H1 (cell line): ENCODE measurements around the gene ADGRB3. TPM values are rescaled to one million over a fixed set of nuclear protein-coding genes. Genes with fewer than 3 reads are reported as not detected.

Source experiments
- CTCF ChIA-PET: fragments of 300-600 bp; sonication (Branson Sonifier 250); formaldehyde crosslinking; loops from one replicate; lab custom pipeline; 2021; ENCODE audit not compliant: partially characterized antibody; lab: Charles Lee
- POLR2A ChIA-PET: fragments of 300-600 bp; sonication (Branson Sonifier 250); formaldehyde crosslinking; loops from one replicate; lab custom pipeline; 2021; ENCODE audit warnings: inconsistent platforms; ENCODE audit not compliant: partially characterized antibody; lab: Charles Lee
- DNase-seq, 2 experiments: peaks; one replicate each; pipeline versions ENCODE4 v3.0.0 to v3.0.0-alpha.2; 2010 to 2022; ENCODE audit warnings: low spot score in 2 of 2, low read depth in 1 of 2, mixed read lengths in 1 of 2
- FAIRE-seq: peaks from 2 replicates; lab custom pipeline; 2011; peaks lifted over from hg19 to GRCh38; lab: Jason Lieb, UNC
- H2AFZ ChIP-seq: 2 replicates; pipeline ENCODE4 v1.8.1; 2012; ENCODE audit warnings: low read length, inconsistent platforms
- H2AK5ac ChIP-seq: 2 replicates; pipeline ENCODE4 v1.6.1; 2013; ENCODE audit warnings: low read depth, low read length
- H2BK120ac ChIP-seq: replicated peaks from 2 replicates; pipeline ENCODE3; 2013; ENCODE audit warnings: low read depth, low read length, inconsistent platforms
- H2BK12ac ChIP-seq: 2 replicates; pipeline ENCODE4 v1.6.1; 2013; ENCODE audit warnings: low read depth, low read length
- H2BK15ac ChIP-seq: 2 replicates; pipeline ENCODE4 v1.6.1; 2013; ENCODE audit warnings: low read length
- H2BK20ac ChIP-seq: 2 replicates; pipeline ENCODE4 v1.6.1; 2013; ENCODE audit warnings: low read length
- H2BK5ac ChIP-seq: 2 replicates; pipeline ENCODE4 v1.6.1; 2013; ENCODE audit warnings: low read depth, low read length
- H3K14ac ChIP-seq: 2 replicates; pipeline ENCODE4 v1.6.1; 2013; ENCODE audit warnings: inconsistent platforms; ENCODE audit not compliant: insufficient read length
- H3K18ac ChIP-seq: 2 replicates; pipeline ENCODE4 v1.6.1; 2013; ENCODE audit warnings: low read length; ENCODE audit errors: extremely low read depth
- H3K23ac ChIP-seq: 2 replicates; pipeline ENCODE4 v1.6.1; 2013; ENCODE audit warnings: inconsistent platforms; ENCODE audit not compliant: insufficient read length
- H3K23me2 ChIP-seq: 2 replicates; pipeline ENCODE4 v1.6.1; 2013; ENCODE audit warnings: low read depth, low read length
- H3K27ac ChIP-seq: 2 replicates; pipeline ENCODE4 v1.6.1; 2011; ENCODE audit warnings: low read depth, low read length, inconsistent platforms
- H3K27me3 ChIP-seq, 4 experiments: replicated peaks in 1 of 4; 1 replicate in 1 of 4; 2 replicates in 3 of 4; pipeline versions ENCODE4 v1.6.1 to v1.8.1; 2011 to 2013; ENCODE audit warnings: low read length in 3 of 4, mild to moderate bottlenecking in 3 of 4, inconsistent platforms in 2 of 4, mixed read lengths in 2 of 4, moderate library complexity in 1 of 4; ENCODE audit not compliant: control insufficient read depth in 3 of 4, insufficient read depth in 3 of 4; ENCODE audit errors: extremely low read depth in 1 of 4
- H3K36me3 ChIP-seq, 4 experiments: 2 replicates each; pipeline versions ENCODE4 v1.6.1 to v1.8.1; 2011 to 2013; ENCODE audit warnings: mild to moderate bottlenecking in 4 of 4, low read length in 3 of 4, moderate library complexity in 2 of 4, control low read depth in 1 of 4, inconsistent platforms in 1 of 4; ENCODE audit not compliant: insufficient read depth in 4 of 4, control insufficient read depth in 2 of 4
- H3K4ac ChIP-seq: replicated peaks from 2 replicates; pipeline ENCODE3; 2013; ENCODE audit warnings: low read length, low read depth, mixed read lengths, inconsistent platforms; ENCODE audit not compliant: insufficient read length
- H3K4me1 ChIP-seq, 4 experiments: replicated peaks in 1 of 4; 1 replicate in 1 of 4; 2 replicates in 3 of 4; pipeline versions ENCODE4 v1.6.1 to v1.8.1; 2011 to 2013; ENCODE audit warnings: low read length in 3 of 4, inconsistent platforms in 2 of 4, mixed read lengths in 1 of 4; ENCODE audit not compliant: insufficient read depth in 4 of 4, control insufficient read depth in 3 of 4
- H3K4me2 ChIP-seq, 2 experiments: 2 replicates each; pipeline versions ENCODE4 v1.6.1 to v1.8.1; 2011 to 2013; ENCODE audit warnings: low read depth in 2 of 2, low read length in 2 of 2, control low read depth in 1 of 2, inconsistent platforms in 1 of 2, mild to moderate bottlenecking in 1 of 2; ENCODE audit not compliant: insufficient read depth in 1 of 2
- H3K4me3 ChIP-seq, 4 experiments: fragments of 200-600, 300-600 bp in 1 of 4; sonication (generic), shearing (Covaris generic), sonication (Bioruptor Twin) in 1 of 4; 2 replicates each; pipeline versions ENCODE4 v1.5.1 to v1.8.1; 2011 to 2016; ENCODE audit warnings: low read length in 4 of 4, low read depth in 3 of 4, control low read depth in 2 of 4, inconsistent platforms in 2 of 4, mild to moderate bottlenecking in 2 of 4, mixed read lengths in 1 of 4, moderate library complexity in 1 of 4; ENCODE audit not compliant: insufficient read depth in 2 of 4; ENCODE audit errors: extremely low read depth in 1 of 4
- H3K56ac ChIP-seq: replicated peaks from 2 replicates; pipeline ENCODE3; 2013; ENCODE audit warnings: low read depth, mild to moderate bottlenecking, mixed read lengths, low read length, inconsistent platforms; ENCODE audit not compliant: insufficient read length
- H3K79me1 ChIP-seq: 2 replicates; pipeline ENCODE4 v1.6.1; 2013; ENCODE audit warnings: low read depth, low read length, control low read depth
- H3K79me2 ChIP-seq, 2 experiments: 2 replicates each; pipeline versions ENCODE4 v1.6.1 to v1.8.1; 2012 to 2013; ENCODE audit warnings: low read length in 2 of 2, mild to moderate bottlenecking in 2 of 2, inconsistent platforms in 1 of 2; ENCODE audit not compliant: insufficient read depth in 2 of 2, control insufficient read depth in 1 of 2
- H3K9ac ChIP-seq, 4 experiments: replicated peaks in 1 of 4; 1 replicate in 1 of 4; 2 replicates in 3 of 4; pipeline versions ENCODE4 v1.6.1 to v1.8.1; 2011 to 2013; ENCODE audit warnings: low read depth in 3 of 4, low read length in 3 of 4, control low read depth in 2 of 4, mild to moderate bottlenecking in 2 of 4, moderate library complexity in 2 of 4, inconsistent platforms in 1 of 4; ENCODE audit errors: extremely low read depth in 1 of 4
- H3K9me3 ChIP-seq, 2 experiments: 2 replicates each; pipeline versions ENCODE4 v1.6.1 to v1.8.1; 2012 to 2013; ENCODE audit warnings: mild to moderate bottlenecking in 2 of 2, moderate library complexity in 2 of 2, control low read depth in 1 of 2, inconsistent platforms in 1 of 2, low read depth in 1 of 2, low read length in 1 of 2, mixed read lengths in 1 of 2; ENCODE audit not compliant: insufficient read depth in 2 of 2
- H4K20me1 ChIP-seq, 2 experiments: replicated peaks in 1 of 2; 2 replicates each; pipeline versions ENCODE3 to v1.8.1; 2011 to 2013; ENCODE audit warnings: inconsistent platforms in 2 of 2, low read length in 2 of 2, mild to moderate bottlenecking in 1 of 2; ENCODE audit not compliant: insufficient read depth in 2 of 2, control insufficient read depth in 1 of 2
- H4K5ac ChIP-seq: 2 replicates; pipeline ENCODE4 v1.6.1; 2013; ENCODE audit warnings: low read length, low read depth, mixed read lengths, inconsistent platforms; ENCODE audit not compliant: insufficient read length
- H4K8ac ChIP-seq: 2 replicates; pipeline ENCODE4 v1.8.0; 2013; ENCODE audit warnings: mild to moderate bottlenecking, moderate library complexity, low read length, inconsistent platforms; ENCODE audit not compliant: insufficient read depth; ENCODE audit errors: extremely low read depth
- H4K91ac ChIP-seq: replicated peaks from 2 replicates; pipeline ENCODE3; 2013; ENCODE audit warnings: low read length, mixed read lengths, inconsistent platforms; ENCODE audit not compliant: insufficient read length
- ASH2L ChIP-seq: fragments of 200-600, 300-600 bp; sonication (generic); IDR thresholded peaks from one replicate; pipeline ENCODE4 v1.7.1; 2017; ENCODE audit warnings: low read length
- ATF3 ChIP-seq: IDR thresholded peaks from 2 replicates; pipeline ENCODE4 v1.6.1; 2011; ENCODE audit warnings: low read depth, mild to moderate bottlenecking, low read length; ENCODE audit not compliant: insufficient read depth
- BACH1 ChIP-seq: IDR thresholded peaks from 2 replicates; pipeline ENCODE4 v1.6.1; 2012; ENCODE audit warnings: low read length, improper control_type of control experiment
- CBX5 ChIP-seq: fragments of 300-800, 300-1000 bp; sonication (generic); IDR thresholded peaks from 2 replicates; pipeline ENCODE4 v1.7.1; 2016; ENCODE audit warnings: antibody characterized with exemption, low read length, low read depth
- CREB1 ChIP-seq: IDR thresholded peaks from 2 replicates; pipeline ENCODE4 v1.6.1; 2012; ENCODE audit warnings: inconsistent platforms
- EP300 ChIP-seq, 2 experiments: IDR thresholded peaks; 1 replicate in 1 of 2; 2 replicates in 1 of 2; pipeline ENCODE4 v1.6.1; 2011 to 2012; ENCODE audit warnings: low read depth in 2 of 2, low read length in 2 of 2, mild to moderate bottlenecking in 2 of 2, borderline replicate concordance in 1 of 2, inconsistent platforms in 1 of 2, moderate library complexity in 1 of 2
- EZH2 ChIP-seq: fragments of 200-600 bp; sonication (generic); IDR thresholded peaks from 2 replicates; pipeline ENCODE4 v1.7.1; 2012; ENCODE audit warnings: low read depth, mild to moderate bottlenecking, moderate library complexity, low read length, inconsistent platforms; ENCODE audit not compliant: severe bottlenecking
- HDAC2 ChIP-seq, 2 experiments: fragments of 300-600 bp in 1 of 2; sonication (generic) in 1 of 2; IDR thresholded peaks; 2 replicates each; pipeline ENCODE4 v1.6.1; 2011 to 2012; ENCODE audit warnings: low read depth in 2 of 2, low read length in 2 of 2, mild to moderate bottlenecking in 2 of 2, moderate library complexity in 2 of 2, borderline replicate concordance in 1 of 2, inconsistent platforms in 1 of 2
- KDM5A ChIP-seq: fragments of 200-600 bp; IDR thresholded peaks from 2 replicates; pipeline ENCODE4 v1.7.1; 2012; ENCODE audit warnings: mild to moderate bottlenecking, low read length, inconsistent platforms, mixed read lengths
- PHF8 ChIP-seq: fragments of 200-600 bp; sonication (generic); conservative IDR thresholded peaks from 2 replicates; pipeline ENCODE4 v1.7.1; 2012; ENCODE audit warnings: low read depth, mild to moderate bottlenecking, inconsistent platforms, low read length, moderate library complexity
- RAD21 ChIP-seq, 2 experiments: IDR thresholded peaks in 1 of 2; conservative IDR thresholded peaks in 1 of 2; 2 replicates each; pipeline ENCODE4 v1.6.1; 2011; ENCODE audit warnings: low read depth in 2 of 2, low read length in 2 of 2, improper control_type of control experiment in 1 of 2, inconsistent platforms in 1 of 2, mild to moderate bottlenecking in 1 of 2, moderate library complexity in 1 of 2
- SAP30 ChIP-seq: fragments of 300-600 bp; sonication (generic); IDR thresholded peaks from 2 replicates; pipeline ENCODE4 v1.7.1; 2012; ENCODE audit warnings: low read length, moderate library complexity, mild to moderate bottlenecking, inconsistent platforms; ENCODE audit not compliant: insufficient read depth, insufficient replicate concordance
- SRF ChIP-seq: IDR thresholded peaks from 2 replicates; pipeline ENCODE4 v1.6.1; 2011; ENCODE audit warnings: mild to moderate bottlenecking, low read depth, low read length, moderate library complexity
- SUZ12 ChIP-seq: fragments of 200-600 bp; sonication (generic); IDR thresholded peaks from 2 replicates; pipeline ENCODE4 v1.6.1; 2012; ENCODE audit warnings: mild to moderate bottlenecking, inconsistent platforms, low read length, moderate library complexity, mixed read lengths
- polyA plus RNA-seq, 7 experiments: library from polyadenylated mRNA; depleted of rRNA in 3 of 7; stranded (reverse) in 5 of 7; unstranded in 2 of 7; fragments of >200 nt in 5 of 7; fragments of 200-250 nt in 2 of 7; gene quantifications; 1 replicate in 5 of 7; 2 replicates in 1 of 7; 4 replicates in 1 of 7; pipeline versions ENCODE4 v1.2.1 to v1.2.3, GENCODE V29; 2011 to 2013; ENCODE audit warnings: missing spikeins in 2 of 7, mixed read lengths in 2 of 7
- total RNA-seq: library from RNA; stranded (reverse); fragmentation: NEBNext Ultra II Directional; extraction: Animal tissue kit (Norgen Biotek cat#: 25700); gene quantifications from 2 replicates; pipeline ENCODE4 v1.2.1, GENCODE V29; 2021

ADGRB3 gene
- total and polyA plus RNA-seq, 2 of the 8 experiments (the other 6 are each of a cell fraction or from before 2014, with no cell fraction given), result 0.35 to 1.2 TPM

DNA sequence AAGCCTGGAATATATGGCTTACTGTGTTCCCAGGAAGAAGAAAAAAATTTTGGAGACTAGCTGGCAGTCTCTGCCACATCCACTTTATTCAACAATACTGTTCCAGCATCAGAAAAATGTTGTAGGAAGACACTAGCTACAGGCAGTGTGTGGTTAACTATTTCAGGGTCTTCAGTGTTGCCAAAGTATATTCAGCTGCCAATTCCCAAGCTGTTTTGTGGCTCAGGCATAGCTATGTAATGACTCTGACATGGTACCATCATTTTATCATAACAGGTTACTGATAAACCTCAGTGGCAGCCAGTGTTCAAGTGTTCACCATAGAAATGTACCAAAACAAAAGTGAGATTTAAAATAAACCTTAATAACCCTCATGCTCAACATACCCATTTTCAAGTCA, 503.1 kb downstream of the ADGRB3 start:
- Histone ChIP-seq H3K36me3 (no peaks in the 10 kb centered on the region; a peak in 1 of 8 replicates), H4K8ac (no peak overlapping the region), H4K20me1 (no peaks in the 10 kb centered on the region), H3K18ac (no peak overlapping the region), H2BK5ac (no peak overlapping the region), H3K27ac (no peak overlapping the region), H3K4me3 (no peak overlapping the region), H3K9me3 (no peaks in the 10 kb centered on the region), H3K4ac (no peak overlapping the region), H3K23me2 (no peaks in the 10 kb centered on the region), H2AK5ac (no peak overlapping the region), H2BK12ac (no peak overlapping the region), H3K79me1 (no peaks in the 10 kb centered on the region), H3K9ac (no peak overlapping the region), H2BK120ac (no peak overlapping the region), H3K56ac (no peak overlapping the region), H4K91ac (no peak overlapping the region), H2AFZ (no peak overlapping the region), H2BK20ac (no peak overlapping the region), H4K5ac (no peak overlapping the region), H2BK15ac (no peak overlapping the region), H3K4me1 (peaks cover 0 to 4% (median 0%) of the 10 kb centered on the region in 4 experiments; a peak in 3 of 7 replicates), H3K4me2 (no peak overlapping the region), H3K14ac (no peak overlapping the region), H3K27me3 (no peaks in the 10 kb centered on the region), H3K23ac (no peak overlapping the region), H3K79me2 (no peaks in the 10 kb centered on the region)
- no peak for DNase-seq
- CTCF ChIA-PET, result interaction anchor here (0.7 to 0.9 kb wide), 2 partner anchors 17 to 871 kb away, joined by 3 read pairs; no protein-coding TSS in a partner anchor
- no peak for FAIRE-seq
- POLR2A ChIA-PET, result no interaction called here
- TF ChIP-seq EP300 (IDR thresholded peaks at IDR 0.05; ENCODE audit: borderline replicate concordance in 1 of 2, low read depth in 2 of 2, low read length in 2 of 2) (no peak), SAP30 (no peak), BACH1 (no peak), CREB1 (no peak), ASH2L (no peak), CBX5 (no peak), HDAC2 (IDR thresholded peaks at IDR 0.05; ENCODE audit: borderline replicate concordance in 1 of 2, low read depth in 2 of 2, low read length in 2 of 2) (no peak), SUZ12 (no peak), SRF (no peak), ATF3 (no peak), PHF8 (no peak), KDM5A (no peak), RAD21 (IDR thresholded peaks at IDR 0.05 in 1 of 2, conservative IDR thresholded peaks at IDR 0.05 in 1 of 2; ENCODE audit: low read depth in 2 of 2, low read length in 2 of 2) (no peak), EZH2 (no peak)
